HepG2 (cell line): ENCODE results near the gene ARL10. TPM values are rescaled to one million over a fixed set of nuclear protein-coding genes. Genes with fewer than 3 reads are reported as not detected.
A peak's percentile ranks its signal among the peaks of the same experiment; 100 is the strongest.

Source experiments
- BRCA1 ChIP-seq: sonication (generic); formaldehyde crosslinking; IDR thresholded peaks from 2 replicates; pipeline ENCODE4 v1.4.0; 2020; ENCODE audit warnings: missing genetic modification reagents
- CEBPG ChIP-seq: IDR thresholded peaks from 2 replicates; pipeline ENCODE4 v1.6.1; 2016
- DPF2 ChIP-seq: sonication (generic); formaldehyde crosslinking; IDR thresholded peaks from 2 replicates; pipeline ENCODE4 v1.4.0; 2020; ENCODE audit warnings: mild to moderate bottlenecking, low read depth, missing genetic modification reagents, borderline replicate concordance
- FOXC1 ChIP-seq: sonication (generic); formaldehyde crosslinking; IDR thresholded peaks from 2 replicates; pipeline ENCODE4 v1.8.0; 2022; ENCODE audit warnings: mild to moderate bottlenecking, missing genetic modification reagents, borderline replicate concordance
- HMGXB4 ChIP-seq, 2 experiments: sonication (generic) in 1 of 2; formaldehyde crosslinking in 1 of 2; IDR thresholded peaks; 2 replicates each; pipeline versions ENCODE4 v1.4.0 to v1.6.1; 2018 to 2020; ENCODE audit warnings: missing genetic modification reagents in 2 of 2, borderline replicate concordance in 1 of 2, low read depth in 1 of 2, mild to moderate bottlenecking in 1 of 2, missing biosample characterization in 1 of 2
- HNRNPLL ChIP-seq: fragments of 200-400 bp; formaldehyde crosslinking; IDR thresholded peaks from 2 replicates; pipeline ENCODE4 v1.6.1; 2017; ENCODE audit warnings: mild to moderate bottlenecking, low read depth, low read length; ENCODE audit not compliant: poor library complexity, severe bottlenecking
- KLF11 ChIP-seq: IDR thresholded peaks from 2 replicates; pipeline ENCODE4 v1.6.1; 2016; ENCODE audit warnings: missing compliant biosample characterization
- PRPF4 ChIP-seq: fragments of 200-400 bp; formaldehyde crosslinking; IDR thresholded peaks from 2 replicates; pipeline ENCODE4 v1.6.1; 2016; ENCODE audit warnings: low read length, low read depth; ENCODE audit not compliant: poor library complexity, severe bottlenecking
- RFX3 ChIP-seq: IDR thresholded peaks from 2 replicates; pipeline ENCODE4 v1.6.1; 2016; ENCODE audit warnings: missing biosample characterization, missing genetic modification reagents
- RNF219 ChIP-seq: sonication (generic); formaldehyde crosslinking; IDR thresholded peaks from 2 replicates; pipeline ENCODE4 v1.5.0; 2020; ENCODE audit warnings: mild to moderate bottlenecking, missing genetic modification reagents
- SOX5 ChIP-seq: IDR thresholded peaks from 2 replicates; pipeline ENCODE4 v1.6.1; 2016; ENCODE audit warnings: borderline replicate concordance
- TMF1 ChIP-seq: sonication (generic); formaldehyde crosslinking; IDR thresholded peaks from 2 replicates; pipeline ENCODE4 v1.8.1; 2022; ENCODE audit warnings: low read depth, missing genetic modification reagents
- ZNF224 ChIP-seq: sonication (generic); formaldehyde crosslinking; IDR thresholded peaks from 2 replicates; pipeline ENCODE4 v1.5.0; 2020; ENCODE audit warnings: mild to moderate bottlenecking, missing genetic modification reagents
- ZNF572 ChIP-seq: sonication (generic); formaldehyde crosslinking; IDR thresholded peaks from 2 replicates; pipeline ENCODE4 v1.5.1; 2020; ENCODE audit warnings: mild to moderate bottlenecking, missing genetic modification reagents
- ZNF598 ChIP-seq: sonication (generic); formaldehyde crosslinking; IDR thresholded peaks from 2 replicates; pipeline ENCODE4 v1.5.1; 2020; ENCODE audit warnings: mild to moderate bottlenecking, missing genetic modification reagents, borderline replicate concordance
- ZNF724P ChIP-seq: sonication (generic); formaldehyde crosslinking; IDR thresholded peaks from 2 replicates; pipeline ENCODE4 v1.8.0; 2022; ENCODE audit warnings: missing genetic modification reagents, borderline replicate concordance
- ZNF784 ChIP-seq: sonication (generic); formaldehyde crosslinking; IDR thresholded peaks from 2 replicates; pipeline ENCODE4 v1.5.1; 2020; ENCODE audit warnings: missing genetic modification reagents, mild to moderate bottlenecking, borderline replicate concordance
- polyA plus RNA-seq, 8 experiments: library from polyadenylated mRNA; depleted of rRNA in 3 of 8; stranded (reverse) in 7 of 8; unstranded in 1 of 8; fragments of >200 nt; fragmentation: Illumina TruSeq in 4 of 8; extraction: Trizol in 4 of 8; gene quantifications; 2 replicates each; pipeline versions ENCODE4 v1.2.1 to v1.2.3, GENCODE V29; 2011 to 2016; ENCODE audit warnings: low read depth in 4 of 8, missing spikeins in 1 of 8, mixed read lengths in 1 of 8; ENCODE audit not compliant: insufficient read depth in 1 of 8
- total RNA-seq, 5 experiments: library from RNA; depleted of rRNA; stranded (reverse); fragments of >200 nt; fragmentation: Illumina TruSeq; extraction: Trizol; gene quantifications; 2 replicates each; pipeline ENCODE4 v1.2.3, GENCODE V29; 2016; ENCODE audit warnings: low read depth in 1 of 5
- TF ChIP-seq, protein P1 (sequence below): sonication (generic); formaldehyde crosslinking; IDR thresholded peaks from 2 replicates; pipeline ENCODE4 v1.5.1; 2020; ENCODE audit warnings: missing genetic modification reagents, mild to moderate bottlenecking, borderline replicate concordance
- TF ChIP-seq, protein P2 (sequence below): IDR thresholded peaks from 2 replicates; pipeline ENCODE4 v1.6.1; 2016
- TF ChIP-seq, protein P3 (sequence below): IDR thresholded peaks from 2 replicates; pipeline ENCODE4 v1.6.1; 2012; ENCODE audit warnings: inconsistent platforms

The ARL10 gene
- total and polyA plus RNA-seq, 2 of the 13 experiments (the other 11 are each of a cell fraction or from before 2014, with no cell fraction given) = 0.18 to 0.50 TPM

GRCh38 chr5:176388444-176389134 is 23.3 kb downstream of the ARL10 start, which contains the start of the genes HIGD2A and NOP16 (continued):
- peak; percentile 11 for TF ChIP-seq HNRNPLL
- TF ChIP-seq, protein P1, sequence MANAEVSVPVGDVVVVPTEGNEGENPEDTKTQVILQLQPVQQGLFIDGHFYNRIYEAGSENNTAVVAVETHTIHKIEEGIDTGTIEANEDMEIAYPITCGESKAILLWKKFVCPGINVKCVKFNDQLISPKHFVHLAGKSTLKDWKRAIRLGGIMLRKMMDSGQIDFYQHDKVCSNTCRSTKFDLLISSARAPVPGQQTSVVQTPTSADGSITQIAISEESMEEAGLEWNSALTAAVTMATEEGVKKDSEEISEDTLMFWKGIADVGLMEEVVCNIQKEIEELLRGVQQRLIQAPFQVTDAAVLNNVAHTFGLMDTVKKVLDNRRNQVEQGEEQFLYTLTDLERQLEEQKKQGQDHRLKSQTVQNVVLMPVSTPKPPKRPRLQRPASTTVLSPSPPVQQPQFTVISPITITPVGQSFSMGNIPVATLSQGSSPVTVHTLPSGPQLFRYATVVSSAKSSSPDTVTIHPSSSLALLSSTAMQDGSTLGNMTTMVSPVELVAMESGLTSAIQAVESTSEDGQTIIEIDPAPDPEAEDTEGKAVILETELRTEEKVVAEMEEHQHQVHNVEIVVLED (CRISPR knock-in tag) = peak; percentile 84
- TF ChIP-seq ZNF724P (CRISPR knock-in tag) = peak; percentile 21
- TF ChIP-seq RFX3 (CRISPR knock-in tag) = no peak
- TF ChIP-seq TMF1 = peak; percentile 74; the same call in 1 of the 2 replicates
- peak; percentile 24 for TF ChIP-seq CEBPG
- no peak for TF ChIP-seq DPF2 (CRISPR knock-in tag)
- peak; percentile 79; the same call in 1 of the 2 replicates for TF ChIP-seq FOXC1
- TF ChIP-seq ZNF224 (CRISPR knock-in tag) = peak; percentile 91; the same call in 1 of the 2 replicates
- TF ChIP-seq ZNF572 (CRISPR knock-in tag) = peak; percentile 84; the same call in 1 of the 2 replicates
- TF ChIP-seq BRCA1 (CRISPR knock-in tag) = peak; percentile 81
- TF ChIP-seq PRPF4 = no peak
- TF ChIP-seq RNF219 (CRISPR knock-in tag) = 0 out of 2 replicates have a peak, but pooled peaks have one; percentile 19
- TF ChIP-seq, protein P2, sequence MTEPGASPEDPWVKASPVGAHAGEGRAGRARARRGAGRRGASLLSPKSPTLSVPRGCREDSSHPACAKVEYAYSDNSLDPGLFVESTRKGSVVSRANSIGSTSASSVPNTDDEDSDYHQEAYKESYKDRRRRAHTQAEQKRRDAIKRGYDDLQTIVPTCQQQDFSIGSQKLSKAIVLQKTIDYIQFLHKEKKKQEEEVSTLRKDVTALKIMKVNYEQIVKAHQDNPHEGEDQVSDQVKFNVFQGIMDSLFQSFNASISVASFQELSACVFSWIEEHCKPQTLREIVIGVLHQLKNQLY (CRISPR knock-in tag) = 0 out of 2 replicates have a peak, but pooled peaks have one; percentile 25
- TF ChIP-seq SOX5 (CRISPR knock-in tag) = peak; percentile 17; the same call in 1 of the 2 replicates
- TF ChIP-seq, protein P3, sequence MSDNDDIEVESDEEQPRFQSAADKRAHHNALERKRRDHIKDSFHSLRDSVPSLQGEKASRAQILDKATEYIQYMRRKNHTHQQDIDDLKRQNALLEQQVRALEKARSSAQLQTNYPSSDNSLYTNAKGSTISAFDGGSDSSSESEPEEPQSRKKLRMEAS = peak; percentile 97
- peak; percentile 51 to 76 for TF ChIP-seq HMGXB4 (CRISPR knock-in tag; IDR thresholded peaks at IDR 0.05; ENCODE audit: borderline replicate concordance in 1 of 2, low read depth in 1 of 2)
- TF ChIP-seq KLF11 = peak; percentile 82
- peak; percentile 91; the same call in 1 of the 2 replicates for TF ChIP-seq ZNF784
- TF ChIP-seq ZNF598 (CRISPR knock-in tag) = peak; percentile 59; the same call in 1 of the 2 replicates
